ENCODE measurements around the gene BOLA1.
"Not testable (repeated sequence)": the region's sequence is repeated elsewhere in the genome, so short reads cannot be mapped to it uniquely, and the experiment has no call there.

Gene BOLA1

GRCh38 chr1:149931212-149931790 is 31.9 kb downstream of the BOLA1 start:
- TF ChIP-seq POLR2A (IDR thresholded peaks at IDR 0.05; ENCODE audit: low read length) (no peak), GATA1 (IDR thresholded peaks at IDR 0.05; ENCODE audit: low read depth, low read length) (no peak)
- no peak for DNase-seq

- no peak for DNase-seq
- TF ChIP-seq GATA1 (IDR thresholded peaks at IDR 0.05; ENCODE audit: low read depth, low read length) (no peak), POLR2A (IDR thresholded peaks at IDR 0.05; ENCODE audit: low read length) (no peak)
Measured at GRCh38 chr1:149932474-149932873, 33.1 kb downstream of the BOLA1 start.

GRCh38 chr1:149933208-149933607 is 33.8 kb downstream of the BOLA1 start:
- DNase-seq = no peak

GRCh38 chr1:149934356-149934755 is 35.0 kb downstream of the BOLA1 start:
- TF ChIP-seq POLR2A (IDR thresholded peaks at IDR 0.05; ENCODE audit: low read length) (no peak), GATA1 (IDR thresholded peaks at IDR 0.05; ENCODE audit: low read depth, low read length) (no peak)

More at GRCh38 chr1:149933208-149933607, 33.8 kb downstream of the BOLA1 start:
- no peak for TF ChIP-seq POLR2A (IDR thresholded peaks at IDR 0.05; ENCODE audit: low read length)
- TF ChIP-seq GATA1 (IDR thresholded peaks at IDR 0.05; ENCODE audit: low read depth, low read length) = no peak

GRCh38 chr1:149936170-149936991 is 37.0 kb downstream of the BOLA1 start, which contains the start of gene MTMR11:
Gene MTMR11 (minus strand): TSS chr1:149936879. CDS start chr1:149936647, 232 bp downstream.
- DNase-seq = peak; percentile 52 to 56
- TF ChIP-seq POLR2A (IDR thresholded peaks at IDR 0.05; ENCODE audit: low read length) (no peak), GATA1 (IDR thresholded peaks at IDR 0.05; ENCODE audit: low read depth, low read length) (no peak)

More at GRCh38 chr1:149934356-149934755, 35.0 kb downstream of the BOLA1 start:
- no peak for DNase-seq

GRCh38 chr1:149936992-149937705 is 37.8 kb downstream of the BOLA1 start:
- peak; percentile 30 to 34 for DNase-seq
- TF ChIP-seq POLR2A (IDR thresholded peaks at IDR 0.05; ENCODE audit: low read length) (no peak), GATA1 (IDR thresholded peaks at IDR 0.05; ENCODE audit: low read depth, low read length) (no peak)

GRCh38 chr1:149937759-149938158 is 38.4 kb downstream of the BOLA1 start:
- TF ChIP-seq GATA1 (IDR thresholded peaks at IDR 0.05; ENCODE audit: low read depth, low read length) = no peak
- no peak for TF ChIP-seq POLR2A (IDR thresholded peaks at IDR 0.05; ENCODE audit: low read length)

DNA sequence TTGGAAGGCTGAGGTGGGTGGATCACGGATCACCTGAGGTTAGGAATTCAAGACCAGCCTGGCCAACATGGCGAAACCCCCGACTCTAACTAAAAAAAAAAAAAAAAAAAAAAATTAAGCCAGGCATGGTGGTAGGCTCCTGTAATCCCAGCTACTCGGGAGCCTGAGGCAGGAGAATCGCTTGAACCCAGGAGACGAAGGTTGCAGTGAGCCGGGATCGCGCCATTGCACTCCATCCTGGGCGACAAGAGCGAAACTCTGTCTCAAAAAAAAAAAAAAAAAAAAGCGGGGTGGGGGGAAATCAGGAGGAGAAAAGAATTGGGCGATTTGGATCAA is 39.3 kb downstream of the BOLA1 start:
- not testable (repeated sequence) for DNase-seq

More at GRCh38 chr1:149937759-149938158, 38.4 kb downstream of the BOLA1 start:
- DNase-seq = peak in 1 of 2 experiments; percentile 30

DNA sequence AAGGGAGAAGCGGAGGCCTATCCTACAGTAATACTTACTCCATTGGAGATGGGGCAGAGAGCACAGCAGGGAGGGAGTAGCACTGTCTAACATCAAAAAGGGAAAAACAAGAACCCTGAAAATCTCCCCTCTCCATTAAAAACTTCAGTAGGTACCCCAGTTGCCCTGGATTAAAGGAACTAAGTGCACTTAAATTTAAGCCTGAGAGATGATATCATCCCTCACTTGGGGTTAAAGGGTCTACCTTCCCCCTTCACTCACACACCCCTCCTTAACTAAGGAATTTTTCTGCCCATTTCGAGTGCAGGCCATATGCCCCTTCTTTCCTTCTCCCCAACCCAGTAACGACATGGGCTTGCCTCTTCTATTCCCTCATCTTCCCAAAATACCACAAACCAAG is 41.1 kb downstream of the BOLA1 start:
- no peak for DNase-seq
- TF ChIP-seq GATA1 (IDR thresholded peaks at IDR 0.05; ENCODE audit: low read depth, low read length) (no peak), POLR2A (IDR thresholded peaks at IDR 0.05; ENCODE audit: low read length) (no peak)

DNA sequence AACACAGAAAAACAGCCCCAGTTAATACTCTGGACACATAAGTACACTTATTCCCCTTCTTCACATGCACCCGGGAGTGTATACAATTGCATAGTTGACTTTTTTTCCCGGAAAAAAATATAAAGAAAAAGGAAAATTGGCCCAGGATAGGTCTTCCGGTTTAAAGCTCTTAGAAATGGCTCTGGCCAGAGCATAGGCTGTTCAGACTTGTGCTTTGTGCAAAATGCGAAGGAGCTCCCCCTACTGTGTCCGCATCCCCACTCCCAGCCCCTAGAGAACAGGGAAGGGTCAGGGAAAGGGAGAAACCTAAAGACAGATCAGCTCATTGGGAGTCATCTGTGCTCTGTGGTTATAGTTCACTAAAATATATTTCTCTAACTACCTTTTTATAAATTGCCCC is 42.8 kb downstream of the BOLA1 start:
- TF ChIP-seq GATA1 (IDR thresholded peaks at IDR 0.05; ENCODE audit: low read depth, low read length) = no peak
- no peak for TF ChIP-seq POLR2A (IDR thresholded peaks at IDR 0.05; ENCODE audit: low read length)
- no peak for DNase-seq

GRCh38 chr1:149942885-149943284 is 43.5 kb downstream of the BOLA1 start:
- no peak for DNase-seq
- TF ChIP-seq GATA1 (IDR thresholded peaks at IDR 0.05; ENCODE audit: low read depth, low read length) (no peak), POLR2A (IDR thresholded peaks at IDR 0.05; ENCODE audit: low read length) (no peak)

DNA sequence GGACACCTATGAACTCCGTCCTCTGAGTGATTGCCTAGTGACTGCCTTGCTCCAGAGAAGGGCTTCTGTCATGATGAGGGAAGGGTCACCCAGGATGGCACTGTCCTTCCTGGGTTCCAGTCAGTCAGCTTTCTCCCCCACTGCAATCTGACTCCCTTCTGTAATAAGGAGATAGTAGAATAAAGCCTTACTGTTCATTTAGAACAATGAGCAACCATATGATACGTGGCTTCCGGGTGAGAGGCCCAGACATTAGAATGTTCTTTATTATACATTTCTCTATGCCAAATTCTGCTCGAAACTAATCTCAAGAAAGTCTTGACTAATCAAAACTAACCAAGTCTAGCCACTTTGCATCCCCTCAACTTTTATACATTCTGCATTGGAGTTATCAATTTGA is 45.8 kb downstream of the BOLA1 start:
- DNase-seq = no peak
- no peak for TF ChIP-seq GATA1 (IDR thresholded peaks at IDR 0.05; ENCODE audit: low read depth, low read length)
- TF ChIP-seq POLR2A (IDR thresholded peaks at IDR 0.05; ENCODE audit: low read length) = no peak

DNA sequence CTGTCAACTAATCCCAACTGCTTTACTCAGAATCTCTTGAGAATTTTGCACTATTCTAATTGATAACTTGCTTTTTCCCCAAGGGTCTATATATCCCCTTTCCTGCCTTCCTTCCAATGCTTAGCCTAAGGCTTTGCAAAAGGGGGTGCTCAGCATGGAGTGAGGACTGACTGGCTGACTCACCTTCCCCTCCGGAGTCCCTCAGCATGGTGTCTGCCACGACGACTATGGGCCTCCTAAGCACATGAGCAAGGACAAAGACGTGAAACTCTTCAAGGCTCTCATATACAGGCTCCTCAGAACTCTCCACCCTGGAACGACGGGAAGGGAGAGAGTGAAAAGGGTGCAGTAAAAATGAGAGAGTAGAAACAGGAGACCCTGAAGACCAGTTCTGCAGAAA is 50.5 kb downstream of the BOLA1 start:
- TF ChIP-seq POLR2A (IDR thresholded peaks at IDR 0.05; ENCODE audit: low read length) (no peak), GATA1 (IDR thresholded peaks at IDR 0.05; ENCODE audit: low read depth, low read length) (no peak)

More for the DNA sequence above, 50.5 kb downstream of the BOLA1 start:
- DNase-seq = no peak

Measured in erythroblast (primary cell).